GM21367 (cell line): Measurements from ENCODE around the gene F2RL2.

Source experiments
- ATAC-seq: cut with Tn5 transposase; IDR thresholded peaks from one replicate; pipeline ENCODE4 v1.9.1; 2021; ENCODE audit not compliant: unreplicated experiment

F2RL2 gene

GRCh38 chr5:76590027-76590426 lies 33.2 kb downstream of the F2RL2 start:
- peak; percentile 94 for ATAC-seq

DNA sequence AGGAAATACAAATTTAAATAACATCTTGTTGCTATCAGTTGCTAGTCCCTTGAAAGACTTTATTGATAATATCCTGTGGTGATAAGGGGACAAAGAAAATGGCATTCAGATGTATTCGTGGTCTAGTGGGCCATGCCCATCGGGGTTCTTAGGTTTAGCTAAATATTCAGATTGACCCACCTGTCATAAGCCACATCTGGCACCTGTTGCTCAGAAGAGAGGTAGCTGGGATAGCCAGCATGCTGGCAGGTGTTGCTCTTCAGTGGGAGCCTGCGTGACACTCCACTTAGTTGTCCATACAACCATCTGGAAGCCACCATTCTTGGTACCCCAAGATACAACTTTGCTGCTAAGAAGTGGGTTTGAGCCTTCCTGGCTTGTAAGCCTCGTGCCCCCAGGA lies 36.7 kb downstream of the F2RL2 start:
- no peak for ATAC-seq

- no peak for ATAC-seq
Measured at GRCh38 chr5:76585783-76586217, 37.4 kb downstream of the F2RL2 start.

- ATAC-seq, result no peak
Measured at GRCh38 chr5:76583163-76584047, 39.8 kb downstream of the F2RL2 start.

GRCh38 chr5:76582230-76583162 lies 40.7 kb downstream of the F2RL2 start:
- peak; percentile 83 for ATAC-seq

DNA sequence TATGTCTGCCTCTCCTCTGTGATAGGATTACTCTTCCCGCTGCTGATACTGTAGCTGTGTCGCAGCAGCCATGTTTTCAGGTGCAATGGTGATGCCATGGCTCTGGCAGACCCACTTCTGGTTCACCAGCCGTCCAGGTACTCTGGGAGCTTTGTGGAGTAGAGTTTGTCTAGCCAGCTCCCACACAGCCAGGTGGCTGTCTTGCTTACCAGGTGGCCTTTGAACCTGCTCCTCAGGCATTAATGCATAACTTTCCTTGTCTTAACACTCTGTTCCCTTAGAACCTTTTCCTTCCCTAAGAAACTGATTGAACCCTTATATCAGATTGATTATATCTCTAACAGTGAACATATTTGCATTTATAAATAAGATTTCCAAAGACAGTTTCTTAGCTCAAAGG lies 42.2 kb downstream of the F2RL2 start:
- ATAC-seq, result no peak

DNA sequence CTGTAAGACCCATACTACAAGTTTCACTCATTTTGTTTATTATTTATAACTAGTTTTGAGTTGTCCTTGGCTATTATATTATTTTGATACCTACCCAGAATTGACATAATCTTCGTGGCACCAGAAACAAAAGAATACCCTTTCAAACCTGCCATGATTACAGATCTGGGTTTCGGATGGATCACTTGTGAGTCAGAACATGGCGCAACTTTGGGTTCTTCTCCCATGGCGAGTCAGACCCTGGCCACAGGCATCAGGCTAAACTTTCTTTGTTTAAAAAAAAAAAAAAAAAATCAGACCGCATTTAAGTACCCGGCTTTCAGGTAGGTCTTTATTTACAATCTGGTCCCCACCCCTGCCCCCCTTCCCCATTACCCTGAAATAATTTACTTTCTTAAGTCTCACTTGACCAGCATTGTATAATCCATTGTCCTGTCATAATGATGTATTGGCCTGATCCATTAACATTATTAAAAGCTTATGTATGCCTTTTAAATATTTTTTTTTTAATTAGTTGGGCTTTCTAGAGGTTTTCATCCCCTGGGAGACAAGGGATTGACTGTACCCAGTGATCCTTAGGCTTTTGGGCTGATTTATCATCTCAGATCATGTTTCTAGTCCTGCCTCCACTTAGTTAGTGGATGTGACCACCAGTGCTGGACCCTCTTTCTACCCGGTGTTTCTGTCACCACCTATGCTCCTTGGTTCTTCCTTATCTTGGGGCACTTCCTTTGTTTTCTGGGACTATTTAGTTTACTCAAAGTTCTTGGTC lies 43.9 kb downstream of the F2RL2 start:
- no peak for ATAC-seq

DNA sequence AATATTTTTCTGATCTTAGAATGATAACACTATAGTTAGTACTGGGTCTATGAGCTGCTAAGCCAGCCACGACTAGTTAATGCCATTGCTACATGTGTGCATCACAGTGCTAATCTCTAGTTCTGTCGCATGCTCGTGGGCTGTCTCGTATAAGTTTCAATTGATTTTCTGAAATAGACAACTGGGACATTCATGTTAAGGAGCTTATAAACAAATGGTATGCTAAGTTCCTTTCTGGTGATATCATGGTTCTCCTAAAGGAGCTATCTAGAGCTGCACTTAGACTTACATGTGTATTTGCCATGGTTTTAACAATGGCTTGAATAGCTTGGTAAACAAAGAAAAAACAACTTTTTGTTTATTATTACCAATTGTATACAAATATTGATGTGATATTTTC lies 46.2 kb downstream of the F2RL2 start:
- ATAC-seq, result no peak

- ATAC-seq, result no peak
Measured at GRCh38 chr5:76576450-76576849, 46.8 kb downstream of the F2RL2 start.

DNA sequence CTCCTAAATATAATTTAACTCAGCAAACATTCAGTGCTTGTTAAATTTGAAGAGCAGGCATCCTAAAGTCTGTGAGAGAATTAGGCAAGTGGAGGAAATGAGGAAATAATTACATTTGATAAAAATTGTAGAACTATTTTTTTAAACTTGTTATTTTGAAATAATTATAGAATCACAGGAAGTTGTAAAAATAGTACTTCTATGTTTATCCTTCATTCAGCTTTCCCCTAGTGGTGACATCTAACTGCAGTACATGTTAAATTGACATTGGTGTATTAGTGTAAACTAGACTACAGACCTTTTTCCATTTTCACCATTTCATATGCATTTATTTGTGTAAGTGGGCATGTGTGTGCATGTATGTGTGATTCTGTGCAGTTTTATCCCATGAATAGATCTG lies 51.6 kb downstream of the F2RL2 start:
- ATAC-seq, result no peak

- no peak for ATAC-seq
Measured at GRCh38 chr5:76570153-76570552, 53.0 kb downstream of the F2RL2 start.
